GM19467 (cell line): Measurements from ENCODE around the gene SKOR2.
"Not testable (repeated sequence)": the region's sequence is repeated elsewhere in the genome, so short reads cannot be mapped to it uniquely, and the experiment has no call there.

Experiments used
- ATAC-seq: cut with Tn5 transposase; IDR thresholded peaks from one replicate; pipeline ENCODE4 v1.9.1; 2021; ENCODE audit warnings: mild to moderate bottlenecking, moderate library complexity; ENCODE audit not compliant: unreplicated experiment

Gene SKOR2

GRCh38 chr18:47203626-47204464 lies 47.6 kb downstream of the SKOR2 start:
- ATAC-seq = no peak

DNA sequence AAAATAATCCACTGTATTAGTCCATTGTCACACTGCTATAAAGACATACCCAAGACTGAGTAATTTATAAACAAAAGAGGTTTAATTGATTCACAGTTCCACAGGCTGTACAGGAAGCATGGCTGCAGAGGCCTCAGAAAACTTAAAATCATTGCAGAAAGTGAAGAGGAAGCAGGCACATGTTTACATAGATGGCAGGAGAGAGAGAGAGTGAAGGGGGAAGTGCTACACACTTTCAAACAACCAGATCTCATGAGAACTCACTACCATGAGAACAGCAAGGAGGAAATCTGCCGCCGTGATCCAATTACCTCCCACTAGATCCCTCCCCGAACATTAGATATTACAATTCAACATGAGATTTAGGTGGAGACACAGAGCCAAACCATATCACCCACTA lies 55.5 kb downstream of the SKOR2 start:
- ATAC-seq = not testable (repeated sequence)

- ATAC-seq = no peak
Measured at GRCh38 chr18:47191961-47192360, 59.5 kb downstream of the SKOR2 start.

GRCh38 chr18:47187721-47188120 lies 63.7 kb downstream of the SKOR2 start:
- no peak for ATAC-seq

- ATAC-seq = no peak
Measured at GRCh38 chr18:47184419-47185050, 66.9 kb downstream of the SKOR2 start.

DNA sequence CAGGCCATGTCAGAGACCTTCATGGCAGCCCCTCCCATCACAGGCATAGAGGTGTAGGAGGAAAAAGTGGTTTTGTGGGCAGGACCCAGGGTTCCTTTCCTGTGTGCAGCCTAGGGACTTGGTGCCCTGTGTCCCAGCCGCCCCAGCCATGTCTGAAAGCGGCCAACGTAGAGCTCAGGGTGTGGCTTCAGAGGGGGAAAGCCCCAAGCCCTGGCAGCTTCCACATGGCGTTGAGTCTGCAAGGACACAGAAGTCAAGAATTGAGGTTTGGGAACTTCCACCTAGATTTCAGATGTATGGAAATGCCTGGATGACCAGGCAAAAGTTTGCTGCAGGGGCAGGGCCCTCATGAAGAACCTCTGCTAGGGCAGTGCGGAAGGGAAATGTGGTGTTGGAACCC lies 69.3 kb downstream of the SKOR2 start:
- ATAC-seq = not testable (repeated sequence)

DNA sequence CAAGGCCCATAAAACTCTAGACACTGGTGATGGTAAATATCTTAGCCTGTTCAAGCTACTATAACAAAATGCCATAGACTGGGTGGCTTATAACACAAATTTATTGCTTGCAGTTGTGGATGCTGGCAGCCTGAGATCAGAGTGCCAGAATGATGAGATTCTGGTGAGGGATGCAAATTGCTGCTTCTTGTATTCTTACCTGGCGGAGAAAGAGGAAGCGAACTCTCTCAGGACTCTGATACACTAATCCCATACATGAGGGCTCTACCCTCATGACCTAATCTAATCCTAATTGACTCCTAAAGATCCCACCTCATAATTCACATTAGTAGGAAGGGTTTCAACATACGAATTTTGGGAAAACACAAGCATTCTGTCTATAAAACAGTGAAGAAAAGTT lies 70.7 kb downstream of the SKOR2 start:
- ATAC-seq = no peak

- ATAC-seq = no peak
Measured at GRCh38 chr18:47179520-47179919, 71.9 kb downstream of the SKOR2 start.

DNA sequence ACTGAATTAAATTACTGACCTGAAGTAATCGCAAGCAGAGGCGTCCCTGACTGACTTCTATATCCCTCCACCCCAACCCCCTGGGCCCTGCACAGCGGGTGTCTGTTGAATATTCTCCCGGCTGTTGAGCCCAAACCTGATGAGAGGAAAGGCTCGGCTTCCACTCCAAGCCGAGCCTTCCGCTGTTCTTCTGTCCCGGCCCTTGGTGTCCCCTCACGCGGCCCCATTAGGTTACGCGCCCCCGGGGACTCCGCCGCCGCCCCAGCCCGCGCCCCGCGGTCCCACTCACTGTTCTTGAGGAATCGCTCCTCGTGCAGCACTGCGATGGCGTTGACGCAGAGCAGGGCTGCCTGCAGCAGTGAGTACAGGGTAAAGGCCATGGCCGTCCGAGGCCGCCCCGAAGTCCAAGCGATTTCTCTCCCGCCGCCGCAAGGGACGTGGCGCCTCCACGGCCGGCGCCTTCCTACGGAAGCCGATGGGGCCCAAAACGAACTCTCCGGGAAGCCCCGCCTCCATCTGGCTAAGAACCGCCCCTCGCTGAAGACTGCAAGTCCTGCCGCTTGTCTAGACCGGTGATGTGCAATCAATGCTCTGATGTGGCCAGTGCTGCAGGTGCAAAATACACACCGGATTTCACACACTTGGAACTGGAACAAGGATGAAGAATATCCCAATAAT lies 75.4 kb downstream of the SKOR2 start, which contains the start of gene IER3IP1:
Gene IER3IP1, minus strand, starts transcription at position 467 of the 678 bp plus-strand sequence. Its CDS starts 87 bp downstream, at position 380.
- peak; percentile 82 for ATAC-seq

- no peak for ATAC-seq
Measured at GRCh38 chr18:47175283-47175897, 76.1 kb downstream of the SKOR2 start.

GRCh38 chr18:47174545-47175116 lies 76.8 kb downstream of the SKOR2 start:
- ATAC-seq = no peak

GRCh38 chr18:47172476-47172875 lies 79.0 kb downstream of the SKOR2 start:
- ATAC-seq = no peak

- ATAC-seq = no peak
Measured at GRCh38 chr18:47168913-47169312, 82.5 kb downstream of the SKOR2 start.

- ATAC-seq = no peak
Measured at GRCh38 chr18:47168509-47168908, 83.0 kb downstream of the SKOR2 start.

DNA sequence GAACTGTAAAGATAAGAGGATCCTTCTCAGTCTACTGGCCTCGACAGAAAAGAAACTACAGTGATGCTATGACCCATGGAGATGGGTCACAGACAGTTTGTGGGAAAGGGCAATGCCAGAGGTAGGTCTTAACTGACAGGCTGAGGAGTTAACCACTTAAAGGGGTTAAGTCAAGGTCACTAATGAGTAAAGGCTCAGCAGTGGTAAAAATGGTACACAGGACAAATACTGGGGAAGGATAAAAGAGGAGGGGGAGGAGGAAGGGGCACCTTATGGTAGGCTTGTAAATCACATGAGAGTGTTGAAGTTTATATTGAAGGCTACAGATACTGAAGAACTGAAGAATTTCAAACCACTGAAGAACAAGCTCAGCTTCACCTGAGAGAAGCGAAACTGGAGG lies 85.2 kb downstream of the SKOR2 start:
- ATAC-seq = no peak

DNA sequence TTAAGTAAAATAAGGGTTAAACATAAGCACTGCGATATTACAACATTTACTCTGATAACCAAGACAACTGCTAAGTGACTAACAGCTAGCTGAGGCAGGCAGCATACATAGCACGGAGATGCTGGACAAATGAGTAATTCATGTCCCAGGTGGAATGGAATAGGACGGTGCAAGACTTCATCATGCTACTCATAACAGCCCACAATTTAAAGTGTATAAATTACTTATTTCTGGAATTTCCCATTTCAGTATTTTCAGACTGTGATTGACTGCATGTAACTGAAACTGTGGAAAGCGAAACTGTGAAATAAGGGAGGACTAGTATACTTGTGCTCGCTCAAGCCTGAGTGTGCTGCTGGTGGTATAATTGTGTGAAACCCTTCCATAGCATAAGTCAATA lies 88.2 kb downstream of the SKOR2 start:
- ATAC-seq = peak; percentile 76

DNA sequence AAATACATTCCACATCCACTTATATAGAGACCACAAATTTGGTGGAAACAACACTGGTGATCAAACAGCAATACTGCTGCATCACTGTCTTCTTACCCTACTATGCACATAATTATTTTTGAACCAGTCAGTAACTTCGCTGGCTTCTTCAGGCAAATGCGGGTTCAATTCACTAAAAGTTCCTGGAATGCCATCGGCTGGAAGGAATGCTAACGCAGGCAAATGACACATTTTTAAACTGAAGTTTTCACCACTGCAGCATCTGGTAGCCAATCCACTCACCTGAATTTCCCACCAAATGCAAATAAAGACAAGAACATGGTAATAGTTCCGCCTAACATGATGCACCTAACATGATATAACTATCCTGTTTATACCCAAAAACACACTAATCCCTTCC lies 91.2 kb downstream of the SKOR2 start:
- no peak for ATAC-seq

GRCh38 chr18:47158404-47158803 lies 93.1 kb downstream of the SKOR2 start:
- not testable (repeated sequence) for ATAC-seq
